ENCODE measurements around the gene CELF2.
"Not testable (repeated sequence)": the region's sequence is repeated elsewhere in the genome, so short reads cannot be mapped to it uniquely, and the experiment has no call there.

CELF2 gene

DNA sequence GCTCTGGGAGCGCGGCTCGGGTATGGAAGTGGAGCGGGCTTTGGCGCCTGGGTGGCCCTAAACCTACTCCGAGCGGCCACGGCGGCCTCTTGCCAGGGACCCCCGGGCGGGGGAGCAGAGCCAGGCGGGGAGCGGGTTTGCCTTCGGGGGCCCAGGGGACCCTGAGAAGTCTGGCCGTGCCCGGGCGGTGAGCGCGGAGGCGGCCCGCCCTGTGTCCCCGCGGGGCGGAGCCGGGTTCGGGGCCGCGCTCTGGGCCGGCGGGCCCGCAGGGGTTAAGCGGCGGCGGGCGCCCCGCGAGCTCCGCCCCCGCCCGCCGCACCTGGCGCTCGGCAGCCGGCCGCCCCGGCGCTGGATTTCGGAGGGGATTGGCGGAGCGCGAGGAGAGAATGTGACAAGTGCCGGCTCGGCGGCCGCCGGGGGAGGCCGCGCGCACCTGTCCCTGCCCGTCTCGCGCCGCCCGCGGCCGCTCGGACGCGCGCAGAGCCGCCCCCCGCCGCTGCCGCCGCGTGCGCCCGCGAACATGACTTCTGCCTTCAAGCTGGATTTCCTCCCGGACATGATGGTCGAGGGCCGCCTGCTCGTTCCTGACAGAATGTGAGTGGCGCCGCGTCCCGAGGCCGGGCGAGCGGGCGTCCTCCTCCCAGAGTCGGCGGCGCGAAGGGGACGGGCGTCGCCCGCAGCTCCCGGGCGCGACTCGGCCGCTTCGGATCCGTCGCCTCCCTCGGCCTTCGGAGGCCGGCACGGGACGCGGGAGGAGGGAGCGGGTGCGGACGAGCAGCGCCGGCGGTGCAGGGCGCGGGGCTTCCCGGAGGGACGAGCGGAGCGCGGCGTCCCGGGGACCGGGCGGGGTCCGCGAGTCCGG is at the start of gene CELF2:
TSS of gene CELF2 (plus strand) at position 303 of the 862 bp plus-strand sequence. CDS start at position 521, 218 bp downstream.
- peak; percentile 15 for DNase-seq

DNA sequence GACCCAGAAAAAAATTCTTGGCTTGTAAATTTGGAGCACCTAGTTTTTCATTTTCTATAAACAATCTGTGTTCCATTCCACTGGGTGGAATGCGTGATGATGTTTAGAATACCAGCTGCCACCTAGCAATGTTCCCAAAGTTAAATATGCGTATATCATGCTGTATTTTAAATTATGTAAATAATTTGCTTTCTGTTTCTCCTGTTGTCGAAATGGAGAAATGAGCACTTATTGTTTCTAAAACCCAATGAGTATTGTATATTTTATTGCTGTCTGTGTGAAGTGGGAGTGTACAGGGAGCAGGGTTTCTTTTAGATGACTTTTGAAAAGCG is 49.4 kb upstream of the CELF2 start:
- DNase-seq: no peak

DNA sequence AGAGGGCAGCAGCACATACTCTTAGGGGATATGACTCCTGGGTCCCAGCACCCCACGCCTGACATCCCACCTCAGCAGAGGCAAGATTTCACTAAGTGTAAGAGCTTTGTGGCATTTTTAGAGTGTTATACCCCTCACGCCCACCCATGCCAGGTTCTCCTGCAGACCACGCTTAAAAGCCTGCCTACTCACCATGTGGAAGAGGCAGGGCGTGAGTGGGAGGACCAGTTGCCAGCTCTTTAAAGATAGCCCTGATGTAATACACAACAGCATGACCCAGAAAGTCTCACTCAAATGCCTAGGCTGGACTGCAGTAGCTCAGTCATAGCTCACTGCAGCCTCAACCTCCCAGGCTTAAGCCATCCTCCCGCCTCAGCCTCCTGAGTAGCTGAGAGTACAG is 44.4 kb upstream of the CELF2 start:
- no peak for DNase-seq

DNA sequence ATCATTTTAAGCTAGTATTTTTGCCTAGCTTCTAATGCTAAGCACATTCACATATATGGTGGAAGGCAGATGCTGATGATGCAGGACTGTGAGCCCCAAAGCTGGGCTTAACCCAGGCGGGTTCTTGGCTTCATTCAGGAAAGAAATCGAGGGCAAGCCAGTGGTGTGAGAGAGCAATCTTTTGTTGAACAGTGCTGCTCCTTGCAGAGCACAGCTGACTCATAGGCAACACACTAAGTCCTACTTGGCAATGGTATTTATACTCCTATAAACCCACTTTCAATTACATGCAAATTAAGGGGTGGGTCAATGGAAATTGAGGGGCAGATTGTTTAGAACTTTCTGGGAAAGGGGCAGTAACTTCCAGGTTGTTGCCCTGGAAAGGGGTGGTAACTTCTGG is 42.0 kb upstream of the CELF2 start:
- DNase-seq: no peak

DNA sequence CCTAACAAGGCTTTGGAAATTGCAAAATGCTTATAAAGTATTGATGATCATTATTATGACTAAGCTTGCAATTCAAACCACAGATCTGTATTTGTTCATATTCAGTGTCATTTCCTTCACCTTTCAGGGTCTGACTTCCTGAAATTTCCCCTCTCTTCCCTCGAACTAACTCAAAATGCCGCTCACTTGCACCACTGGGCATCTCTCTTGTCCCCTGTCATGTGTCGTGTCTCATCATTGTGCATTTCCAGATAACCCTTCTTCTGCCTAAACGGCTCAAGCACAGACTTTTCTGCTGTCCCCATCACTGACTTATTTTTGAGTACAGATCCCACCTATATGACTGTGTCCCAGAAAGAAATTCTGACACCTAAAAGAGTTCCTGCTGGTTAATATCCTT is 41.0 kb upstream of the CELF2 start:
- no peak for DNase-seq

DNA sequence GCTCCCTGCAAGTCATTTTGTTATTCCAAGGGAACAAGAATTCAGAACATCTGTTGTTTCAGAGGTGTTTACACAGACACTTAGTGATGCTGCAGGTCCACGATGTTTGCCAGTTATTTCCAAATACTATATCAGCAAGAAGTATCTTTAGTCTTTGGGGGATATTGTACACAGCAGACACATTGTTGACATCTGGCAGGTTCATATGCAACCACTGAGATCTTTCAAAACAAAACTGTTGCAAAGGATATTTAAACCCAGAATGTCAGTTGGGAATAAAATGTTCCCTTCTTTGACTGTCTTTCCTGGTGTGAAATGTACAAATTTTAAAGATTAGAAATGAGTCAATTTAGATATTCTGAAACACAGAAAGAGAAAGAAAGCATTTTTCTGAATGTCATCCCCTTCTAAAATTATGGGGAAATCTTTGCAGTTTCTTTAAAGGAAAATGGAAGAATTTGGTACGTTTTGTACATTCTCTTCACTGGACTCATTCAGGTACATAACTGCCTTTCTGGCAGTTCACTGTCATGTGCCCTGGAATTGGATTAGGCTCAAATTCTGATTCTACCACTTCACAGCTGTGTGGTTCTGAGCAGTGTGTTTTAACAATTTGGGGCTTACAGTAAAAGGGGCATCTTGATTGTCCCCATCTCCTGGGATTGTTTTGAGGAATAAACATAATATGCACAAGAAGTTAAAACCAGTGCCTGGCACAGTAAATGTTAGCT is 40.3 kb upstream of the CELF2 start:
- DNase-seq: no peak

DNA sequence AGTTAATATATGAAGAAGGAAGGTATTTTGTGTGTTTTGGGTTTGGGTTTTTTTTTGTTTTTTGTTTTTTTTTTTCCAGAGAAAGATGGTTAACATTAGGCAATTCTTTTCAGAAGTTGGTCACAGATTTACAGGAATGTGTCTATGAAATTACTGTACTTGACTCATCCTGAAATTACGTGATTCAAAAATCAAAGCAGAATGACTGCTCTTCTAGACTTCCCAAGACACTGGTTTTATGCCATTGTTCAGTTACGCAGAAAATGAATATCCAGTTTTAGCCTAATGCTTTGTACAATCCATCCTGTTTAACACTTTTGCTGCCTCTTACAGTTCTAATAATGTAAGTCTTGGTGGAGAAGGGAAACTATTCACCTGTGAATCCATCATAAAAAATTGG is 39.7 kb upstream of the CELF2 start:
- DNase-seq: no peak

DNA sequence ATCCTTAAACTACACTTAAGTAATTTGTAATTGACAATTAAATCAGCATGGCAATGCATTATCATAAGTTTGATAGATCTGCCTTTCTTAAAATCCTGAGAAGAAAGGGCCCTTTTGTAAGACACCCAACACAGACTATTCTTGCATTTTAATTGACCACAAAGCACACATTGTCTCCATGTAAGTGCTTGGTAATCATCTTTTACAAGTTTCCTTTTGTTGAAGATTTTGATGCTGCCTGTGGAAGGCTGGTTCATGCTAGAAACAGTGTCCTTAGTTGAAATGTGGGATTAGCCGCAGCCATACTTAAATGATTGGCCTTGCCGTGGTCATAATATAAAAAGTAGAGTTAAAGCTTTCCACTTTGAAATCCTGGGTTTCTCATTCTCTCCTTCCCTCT is 32.3 kb upstream of the CELF2 start:
- DNase-seq: no peak

DNA sequence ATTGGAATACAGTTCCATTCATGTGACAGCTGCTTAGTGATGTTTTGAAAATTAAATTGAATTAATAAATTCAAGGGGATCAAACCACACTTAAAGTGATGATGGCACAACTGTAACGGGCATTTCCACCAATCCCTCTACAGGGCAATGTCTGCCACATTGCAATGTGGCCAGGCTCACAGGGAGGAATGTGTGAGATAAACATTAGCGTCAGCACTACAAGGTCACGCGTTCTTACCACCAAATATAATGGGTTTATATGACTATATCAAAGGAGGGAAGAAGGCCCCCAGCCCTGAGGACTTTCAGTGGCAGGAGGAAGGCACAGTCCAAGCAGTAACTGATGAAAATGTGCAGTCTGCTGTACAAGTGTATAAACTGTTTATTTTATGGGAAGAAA is 31.1 kb upstream of the CELF2 start:
- no peak for DNase-seq

DNA sequence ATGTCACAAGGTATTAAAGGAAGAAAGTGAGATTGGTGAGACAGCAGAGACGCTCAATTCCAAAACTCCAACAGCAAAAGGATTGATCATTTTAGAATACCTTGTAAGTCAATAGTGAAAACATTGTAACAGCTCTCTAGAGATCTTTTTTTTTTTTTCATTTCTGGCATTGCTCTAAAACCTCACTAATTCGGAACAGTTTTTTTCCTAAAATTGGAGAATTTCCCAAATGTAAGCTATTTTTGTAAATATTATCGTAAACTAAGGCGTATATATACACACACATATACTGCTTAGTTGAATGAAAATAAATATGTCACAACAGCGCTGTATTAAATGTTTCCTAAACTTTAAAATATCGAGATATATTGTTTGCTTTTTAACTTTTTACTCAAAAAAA is 30.6 kb upstream of the CELF2 start:
- DNase-seq: no peak

DNA sequence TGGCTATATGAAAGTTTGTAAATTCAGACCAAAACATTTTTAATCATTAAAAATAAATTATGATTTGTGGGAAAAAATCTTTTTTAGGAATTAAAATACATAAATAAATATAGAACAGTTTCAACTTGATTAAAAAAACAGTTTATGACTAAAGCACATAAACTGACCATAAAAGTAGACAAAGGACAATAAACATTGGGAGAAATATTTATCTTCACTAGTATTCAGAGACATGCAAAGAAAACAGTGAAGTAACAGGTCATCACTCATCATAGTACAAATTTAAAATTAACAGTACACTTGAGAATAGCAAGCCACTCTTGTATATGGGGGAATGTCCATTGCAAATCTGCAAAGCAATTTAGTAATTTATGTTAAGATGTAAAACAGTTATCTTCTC is 28.0 kb upstream of the CELF2 start:
- DNase-seq: no peak

DNA sequence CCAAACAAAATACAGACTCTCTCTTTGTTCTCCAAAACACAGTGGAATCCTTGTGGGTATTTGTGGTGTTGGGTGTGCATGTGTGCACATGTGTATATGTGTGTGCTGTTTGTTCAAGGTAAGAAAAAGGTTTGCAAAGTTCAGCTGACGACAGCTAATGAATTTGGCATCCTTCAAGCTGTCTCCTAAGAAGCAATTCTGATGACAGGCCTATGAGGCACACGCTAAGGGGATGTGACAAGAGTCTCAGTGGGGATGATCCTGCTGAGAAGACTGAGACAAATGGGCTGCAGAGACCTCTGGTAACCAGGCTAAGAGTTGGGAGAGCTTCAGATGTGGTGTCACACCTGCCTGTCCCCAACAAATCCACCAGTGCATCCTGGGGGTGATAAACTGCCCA is 26.5 kb upstream of the CELF2 start:
- DNase-seq: no peak

DNA sequence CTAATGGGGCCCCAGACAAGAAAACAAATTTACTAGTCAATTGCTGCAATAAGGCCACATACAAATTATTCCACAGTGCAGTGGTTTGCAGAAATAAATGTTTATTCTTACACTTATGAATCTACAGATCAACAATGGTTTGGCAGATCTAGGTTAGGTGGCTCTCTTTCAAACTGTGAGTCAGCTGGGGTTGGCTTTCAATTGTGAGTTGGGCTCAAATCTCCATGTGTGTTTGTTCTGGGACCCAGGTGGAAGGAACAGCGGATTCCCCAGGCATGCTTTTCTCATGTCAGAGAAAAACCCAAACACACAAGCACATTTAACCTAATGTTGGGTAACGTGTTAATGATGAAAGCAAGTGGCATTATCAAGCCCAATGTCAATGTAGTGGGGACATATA is 25.6 kb upstream of the CELF2 start:
- DNase-seq: no peak

DNA sequence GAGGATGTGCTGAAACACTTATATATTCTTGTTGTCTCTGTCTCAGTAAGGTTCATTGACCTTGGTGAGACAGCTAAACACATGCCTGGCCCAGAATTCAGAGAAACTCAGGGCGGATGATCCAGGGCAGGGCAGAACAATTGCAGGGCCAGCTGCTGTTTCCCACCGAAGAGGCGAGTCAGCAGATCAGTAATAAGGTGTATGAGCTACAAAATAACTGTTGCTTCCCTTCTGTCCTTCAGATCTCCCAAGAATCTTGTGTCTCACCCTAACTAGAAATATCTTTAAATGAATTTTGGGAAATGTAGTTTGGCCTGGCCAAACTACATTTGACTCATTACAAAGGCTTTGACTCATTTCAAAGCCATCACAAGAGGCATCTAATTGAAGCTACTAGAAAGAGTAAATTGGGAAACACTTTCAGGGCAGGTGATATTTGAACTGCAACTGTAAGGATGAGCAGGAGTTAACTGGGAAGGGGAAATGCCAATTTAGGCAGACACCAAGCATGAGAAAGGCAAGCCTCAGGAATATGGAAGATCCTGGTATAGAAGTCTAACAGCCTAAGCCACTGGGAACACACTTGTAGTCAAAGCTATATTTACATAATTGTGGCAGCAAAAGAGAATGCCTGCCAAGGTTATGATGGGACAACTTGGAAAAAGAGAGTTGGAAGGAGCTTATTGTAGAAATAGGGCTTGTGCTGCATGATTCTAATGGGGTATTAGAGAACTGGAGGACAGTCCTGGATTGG is 24.5 kb upstream of the CELF2 start:
- no peak for DNase-seq

DNA sequence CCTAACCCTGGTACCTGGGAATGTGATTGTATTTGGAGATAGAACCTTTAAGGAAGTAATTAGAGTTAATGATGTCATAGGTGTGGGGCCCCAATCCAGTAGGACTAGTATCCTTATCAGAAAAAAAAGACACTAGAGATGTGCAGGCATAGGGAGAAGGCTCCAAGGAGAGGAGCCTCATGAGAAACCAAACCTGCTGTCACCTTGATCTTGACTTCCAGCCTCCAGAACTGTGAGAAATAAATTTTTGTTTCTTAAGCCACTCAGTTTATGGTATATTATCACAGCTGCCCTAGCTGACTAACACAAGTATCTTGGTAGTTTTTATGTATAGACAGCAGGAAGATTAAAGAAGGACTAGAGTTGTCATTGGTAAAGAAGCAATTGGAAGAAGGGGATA is 23.9 kb upstream of the CELF2 start:
- DNase-seq: no peak

DNA sequence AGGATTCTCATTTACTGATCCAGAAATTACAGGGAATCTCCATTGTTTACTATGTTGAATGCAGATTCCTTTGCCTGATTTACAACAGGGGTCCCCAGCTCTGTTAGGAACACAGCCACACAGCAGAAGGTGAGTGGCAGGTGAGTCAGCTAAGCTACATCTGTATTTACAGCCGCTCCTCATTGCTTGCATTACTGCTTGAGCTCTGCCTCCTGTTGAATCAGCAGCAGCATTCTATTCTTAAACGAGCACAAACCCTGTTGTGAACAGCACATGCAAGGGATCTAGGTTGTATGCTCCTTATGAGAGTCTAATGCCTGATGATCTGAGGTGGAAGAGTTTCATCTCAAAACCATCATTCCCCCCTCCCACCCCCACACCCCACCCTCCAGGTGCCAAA is 23.3 kb upstream of the CELF2 start:
- no peak for DNase-seq

DNA sequence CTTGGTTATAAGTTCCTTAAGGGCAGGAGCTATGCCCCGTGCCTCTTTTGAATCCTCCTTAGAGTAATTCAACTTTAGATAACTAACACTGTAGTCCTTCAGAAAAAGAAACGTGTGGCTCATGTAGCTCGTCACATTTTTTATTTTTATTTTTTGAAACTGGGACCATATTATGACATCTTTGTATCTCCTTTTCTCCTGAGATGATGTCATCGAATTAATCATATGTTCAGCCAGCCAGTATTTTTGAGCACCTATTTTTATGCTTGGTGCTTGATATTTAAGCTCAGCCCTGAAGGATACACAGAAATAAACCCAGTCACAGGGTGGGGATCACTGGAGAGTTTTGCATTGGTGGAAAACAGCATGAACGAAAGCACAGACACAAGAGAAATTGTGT is 22.6 kb upstream of the CELF2 start:
- no peak for DNase-seq

DNA sequence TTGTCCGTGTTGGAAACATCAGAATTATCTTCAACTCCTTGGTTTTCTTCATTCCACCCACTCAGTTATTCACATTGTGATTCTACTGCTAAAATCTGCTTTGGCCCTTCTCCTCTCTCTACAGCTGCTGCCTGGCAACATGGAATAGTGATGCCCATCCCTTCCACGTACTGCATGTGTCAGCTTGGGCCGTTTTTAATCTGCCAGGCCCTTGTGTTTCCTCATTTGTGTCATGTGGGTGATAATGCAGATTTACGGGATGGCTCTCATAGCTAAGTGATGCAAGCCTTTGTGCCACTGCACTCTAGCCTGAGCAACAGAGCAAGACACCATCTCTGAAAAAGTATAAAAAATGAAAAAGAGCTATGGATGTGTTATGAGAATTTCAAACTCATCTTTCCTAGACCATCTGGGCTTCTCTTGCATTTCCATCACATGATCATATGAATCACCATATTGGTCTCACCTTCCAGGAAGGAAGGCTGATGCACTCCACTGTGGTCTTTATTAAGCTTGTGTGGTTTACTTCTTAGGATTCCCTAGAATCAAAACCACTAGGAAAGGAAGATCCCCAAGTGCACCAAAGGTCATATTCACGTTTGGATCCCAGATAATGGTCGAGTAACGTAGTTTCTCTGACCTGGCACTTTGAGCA is 20.6 kb upstream of the CELF2 start:
- no peak for DNase-seq

DNA sequence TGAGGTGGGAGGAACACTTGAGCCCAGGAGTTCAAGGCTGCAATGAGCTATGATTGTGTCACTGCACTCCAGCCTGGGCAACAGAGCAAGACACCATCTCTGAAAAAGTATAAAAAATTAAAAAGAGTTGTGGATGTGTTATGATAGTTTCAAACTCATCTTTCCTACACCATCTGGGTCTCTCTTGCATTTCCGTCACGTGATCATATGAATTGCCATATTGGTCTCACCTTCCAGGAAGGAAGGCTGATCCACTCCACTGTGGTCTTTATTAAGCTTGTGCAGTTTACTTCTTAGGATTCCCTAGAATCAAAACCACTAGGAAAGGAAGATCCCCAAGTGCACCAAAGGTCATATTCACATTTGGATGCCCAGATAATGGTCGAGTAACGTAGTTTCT is 18.2 kb upstream of the CELF2 start:
- not testable (repeated sequence) for DNase-seq

DNA sequence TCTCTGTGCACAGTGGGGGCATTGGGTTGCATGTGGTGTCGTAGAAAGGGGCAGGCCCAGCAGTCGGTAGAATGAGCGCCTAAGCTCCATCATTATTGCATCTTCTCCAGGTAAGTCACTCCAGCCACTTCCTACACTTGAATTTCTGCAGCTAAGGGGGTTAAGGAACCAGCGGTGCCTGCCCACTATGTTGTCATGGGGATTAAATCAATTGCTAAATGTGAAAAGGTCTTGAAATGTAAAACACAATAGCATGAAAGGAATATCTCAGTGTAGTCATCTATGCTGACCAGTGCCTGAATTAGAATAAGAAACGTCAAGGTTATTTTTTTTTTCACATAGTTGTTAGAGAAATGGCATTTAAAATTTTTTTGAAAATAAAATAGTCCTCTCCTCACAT is 15.2 kb upstream of the CELF2 start:
- DNase-seq: no peak

DNA sequence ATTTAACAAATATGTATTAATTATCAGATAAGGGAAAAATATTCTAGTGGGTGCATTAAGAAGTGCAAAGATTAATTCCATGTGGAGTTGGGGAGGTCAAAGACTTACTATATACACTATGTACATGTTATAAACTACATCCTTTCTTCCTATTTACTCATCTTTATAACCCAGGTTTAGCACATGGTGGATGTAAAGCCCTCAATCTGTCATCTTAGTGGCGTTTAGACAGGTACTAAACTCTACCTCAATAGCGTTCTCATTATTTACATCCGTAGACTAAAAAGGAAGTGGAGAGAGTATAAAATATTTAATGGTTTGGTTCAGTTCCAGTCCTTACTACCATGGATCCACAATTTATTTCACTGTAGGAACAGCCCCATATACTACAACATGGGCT is 14.8 kb upstream of the CELF2 start:
- DNase-seq: no peak

DNA sequence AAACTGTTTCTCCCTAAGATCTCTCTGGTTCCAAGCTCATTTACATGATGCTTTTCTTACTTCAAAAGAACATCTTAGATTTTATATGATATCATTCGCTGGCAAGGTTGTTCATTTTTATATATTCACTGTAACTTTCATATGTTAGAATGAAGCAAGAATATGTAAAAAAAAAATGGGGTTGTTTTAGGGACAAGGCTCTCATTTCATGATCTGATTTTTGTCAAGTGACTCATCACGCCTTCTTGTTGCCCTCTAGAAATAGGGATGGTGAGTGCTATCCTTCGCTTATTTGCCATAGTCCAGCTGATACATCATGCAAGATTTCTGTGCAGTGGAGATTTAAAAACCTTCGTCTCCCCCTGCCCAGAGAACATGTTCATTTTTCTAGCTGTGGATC is 14.0 kb upstream of the CELF2 start:
- DNase-seq: no peak
